ENCODE results near the gene BRSK1.

DNA sequence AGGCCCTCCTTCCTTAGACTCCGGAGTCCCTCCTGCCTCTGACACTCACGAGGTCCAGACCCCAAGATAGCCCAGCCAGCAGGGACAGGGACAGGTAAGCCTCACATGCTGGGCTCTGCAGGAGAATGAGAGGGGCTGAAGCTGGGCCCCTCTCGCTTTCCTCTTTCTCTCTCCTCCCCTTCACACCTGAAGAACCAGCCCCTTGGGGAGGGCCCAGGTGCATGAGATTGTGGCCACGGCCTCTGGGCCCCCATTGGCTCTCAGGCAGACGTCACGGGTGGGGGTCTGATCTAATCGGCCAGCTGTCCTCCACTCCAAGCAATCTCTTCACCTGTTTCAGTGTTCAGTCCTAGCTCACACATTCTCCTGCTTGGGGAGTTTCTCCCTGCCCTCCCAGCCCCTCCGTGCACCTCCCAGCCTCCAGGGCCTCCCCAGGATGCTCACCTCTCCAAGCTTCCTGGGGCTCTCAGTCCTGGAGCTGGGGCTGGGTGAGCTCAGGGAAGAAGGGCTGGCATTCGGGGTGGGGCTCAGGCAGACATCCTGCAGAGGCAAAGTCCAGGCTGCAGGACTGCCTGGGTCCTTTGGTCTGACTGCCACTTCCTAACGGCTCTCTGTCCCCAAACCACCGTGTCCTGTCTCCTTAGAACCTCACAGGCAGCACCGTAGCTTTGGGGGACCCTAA is 38.5 kb downstream of the BRSK1 start:
- TF ChIP-seq JUND (IDR thresholded peaks at IDR 0.05; ENCODE audit: low read depth, low read length) (no peak), POLR2A (IDR thresholded peaks at IDR 0.05; ENCODE audit: low read depth, low read length) (no peak), POLR2AphosphoS5 (IDR thresholded peaks at IDR 0.05; ENCODE audit: low read length) (no peak), FOXM1 (IDR thresholded peaks at IDR 0.05; ENCODE audit: low read depth, low read length) (no peak), PAX8 (IDR thresholded peaks at IDR 0.05) (no peak), MYC (IDR thresholded peaks at IDR 0.05; ENCODE audit: insufficient read depth, insufficient read length, insufficient replicate concordance, low read length, severe bottlenecking) (no peak), YY1 (IDR thresholded peaks at IDR 0.05; ENCODE audit: low read depth, low read length) (no peak), EP300 (IDR thresholded peaks at IDR 0.05; ENCODE audit: borderline replicate concordance in 1 of 2, control insufficient read depth in 1 of 2, low read depth in 2 of 2, low read length in 2 of 2) (no peak)
- TF ChIP-seq, protein P1, sequence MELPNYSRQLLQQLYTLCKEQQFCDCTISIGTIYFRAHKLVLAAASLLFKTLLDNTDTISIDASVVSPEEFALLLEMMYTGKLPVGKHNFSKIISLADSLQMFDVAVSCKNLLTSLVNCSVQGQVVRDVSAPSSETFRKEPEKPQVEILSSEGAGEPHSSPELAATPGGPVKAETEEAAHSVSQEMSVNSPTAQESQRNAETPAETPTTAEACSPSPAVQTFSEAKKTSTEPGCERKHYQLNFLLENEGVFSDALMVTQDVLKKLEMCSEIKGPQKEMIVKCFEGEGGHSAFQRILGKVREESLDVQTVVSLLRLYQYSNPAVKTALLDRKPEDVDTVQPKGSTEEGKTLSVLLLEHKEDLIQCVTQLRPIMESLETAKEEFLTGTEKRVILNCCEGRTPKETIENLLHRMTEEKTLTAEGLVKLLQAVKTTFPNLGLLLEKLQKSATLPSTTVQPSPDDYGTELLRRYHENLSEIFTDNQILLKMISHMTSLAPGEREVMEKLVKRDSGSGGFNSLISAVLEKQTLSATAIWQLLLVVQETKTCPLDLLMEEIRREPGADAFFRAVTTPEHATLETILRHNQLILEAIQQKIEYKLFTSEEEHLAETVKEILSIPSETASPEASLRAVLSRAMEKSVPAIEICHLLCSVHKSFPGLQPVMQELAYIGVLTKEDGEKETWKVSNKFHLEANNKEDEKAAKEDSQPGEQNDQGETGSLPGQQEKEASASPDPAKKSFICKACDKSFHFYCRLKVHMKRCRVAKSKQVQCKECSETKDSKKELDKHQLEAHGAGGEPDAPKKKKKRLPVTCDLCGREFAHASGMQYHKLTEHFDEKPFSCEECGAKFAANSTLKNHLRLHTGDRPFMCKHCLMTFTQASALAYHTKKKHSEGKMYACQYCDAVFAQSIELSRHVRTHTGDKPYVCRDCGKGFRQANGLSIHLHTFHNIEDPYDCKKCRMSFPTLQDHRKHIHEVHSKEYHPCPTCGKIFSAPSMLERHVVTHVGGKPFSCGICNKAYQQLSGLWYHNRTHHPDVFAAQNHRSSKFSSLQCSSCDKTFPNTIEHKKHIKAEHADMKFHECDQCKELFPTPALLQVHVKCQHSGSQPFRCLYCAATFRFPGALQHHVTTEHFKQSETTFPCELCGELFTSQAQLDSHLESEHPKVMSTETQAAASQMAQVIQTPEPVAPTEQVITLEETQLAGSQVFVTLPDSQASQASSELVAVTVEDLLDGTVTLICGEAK (IDR thresholded peaks at IDR 0.05; ENCODE audit: borderline replicate concordance) = no peak
- TF ChIP-seq, protein P2, sequence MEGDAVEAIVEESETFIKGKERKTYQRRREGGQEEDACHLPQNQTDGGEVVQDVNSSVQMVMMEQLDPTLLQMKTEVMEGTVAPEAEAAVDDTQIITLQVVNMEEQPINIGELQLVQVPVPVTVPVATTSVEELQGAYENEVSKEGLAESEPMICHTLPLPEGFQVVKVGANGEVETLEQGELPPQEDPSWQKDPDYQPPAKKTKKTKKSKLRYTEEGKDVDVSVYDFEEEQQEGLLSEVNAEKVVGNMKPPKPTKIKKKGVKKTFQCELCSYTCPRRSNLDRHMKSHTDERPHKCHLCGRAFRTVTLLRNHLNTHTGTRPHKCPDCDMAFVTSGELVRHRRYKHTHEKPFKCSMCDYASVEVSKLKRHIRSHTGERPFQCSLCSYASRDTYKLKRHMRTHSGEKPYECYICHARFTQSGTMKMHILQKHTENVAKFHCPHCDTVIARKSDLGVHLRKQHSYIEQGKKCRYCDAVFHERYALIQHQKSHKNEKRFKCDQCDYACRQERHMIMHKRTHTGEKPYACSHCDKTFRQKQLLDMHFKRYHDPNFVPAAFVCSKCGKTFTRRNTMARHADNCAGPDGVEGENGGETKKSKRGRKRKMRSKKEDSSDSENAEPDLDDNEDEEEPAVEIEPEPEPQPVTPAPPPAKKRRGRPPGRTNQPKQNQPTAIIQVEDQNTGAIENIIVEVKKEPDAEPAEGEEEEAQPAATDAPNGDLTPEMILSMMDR (IDR thresholded peaks at IDR 0.05 in 2 of 3, conservative IDR thresholded peaks at IDR 0.05 in 1 of 3; ENCODE audit: control insufficient read depth in 2 of 3, extremely low read depth in 1 of 3, insufficient read depth in 1 of 3, low read depth in 3 of 3, low read length in 3 of 3) = no peak
